ENCODE measurements around the gene PDLIM4. TPM values are rescaled to one million over a fixed set of nuclear protein-coding genes. Genes with fewer than 3 reads are reported as not detected.

Gene PDLIM4
- total and polyA plus RNA-seq, 2 experiments from 2014 or later: 25.2 to 31.8 TPM

- no peak for TF ChIP-seq REST (IDR thresholded peaks at IDR 0.05; ENCODE audit: unreplicated experiment)
- no peak for TF ChIP-seq POLR2AphosphoS5 (IDR thresholded peaks at IDR 0.05; ENCODE audit: low read depth)
- TF ChIP-seq EZH2phosphoT487 (IDR thresholded peaks at IDR 0.05; ENCODE audit: unreplicated experiment): no peak
- TF ChIP-seq CREB1 (CRISPR knock-in tag; IDR thresholded peaks at IDR 0.05; ENCODE audit: low read depth): no peak
- TF ChIP-seq ZNF331 (CRISPR knock-in tag; IDR thresholded peaks at IDR 0.05; ENCODE audit: low read depth): no peak
- TF ChIP-seq CTCF (conservative IDR thresholded peaks at IDR 0.05; ENCODE audit: low read depth in 2 of 2): no peak
- TF ChIP-seq JUNB (IDR thresholded peaks at IDR 0.05; ENCODE audit: unreplicated experiment): no peak
- TF ChIP-seq ZNF114 (CRISPR knock-in tag; IDR thresholded peaks at IDR 0.05): no peak
Observed at GRCh38 chr5:132223861-132224260, 33.6 kb upstream of the PDLIM4 start (continued).

GRCh38 chr5:132224716-132225115 lies 32.8 kb upstream of the PDLIM4 start:
- H3K4me3 ChIP-seq: no peak overlapping the region
- TF ChIP-seq CTCF (conservative IDR thresholded peaks at IDR 0.05; ENCODE audit: low read depth in 2 of 2): no peak
- no peak for TF ChIP-seq NANOG (IDR thresholded peaks at IDR 0.05; ENCODE audit: borderline replicate concordance)
- no peak for TF ChIP-seq POLR2AphosphoS5 (IDR thresholded peaks at IDR 0.05; ENCODE audit: low read depth)
- no peak for TF ChIP-seq ZNF114 (CRISPR knock-in tag; IDR thresholded peaks at IDR 0.05)
- no peak for TF ChIP-seq ETS1 (IDR thresholded peaks at IDR 0.05)

More at GRCh38 chr5:132224716-132225115, 32.8 kb upstream of the PDLIM4 start:
- Histone ChIP-seq H3K4me2 (no peak overlapping the region), H2AFZ (no peak overlapping the region), H3K36me3 (ENCODE audit: insufficient read depth) (no peaks in the 10 kb centered on the region), H3K27ac (ENCODE audit: low read depth) (no peak overlapping the region), H3K9me2 (ENCODE audit: insufficient read depth) (no peaks in the 10 kb centered on the region), H3K27me3 (ENCODE audit: insufficient read depth) (peaks cover 25% of the 10 kb centered on the region), H3K79me2 (replicated peaks; ENCODE audit: insufficient read depth) (no peaks in the 10 kb centered on the region), H3K4me1 (ENCODE audit: insufficient read depth) (no peaks in the 10 kb centered on the region), H3F3A (replicated peaks; ENCODE audit: low read depth) (0 out of 2 replicates have a peak, but pooled peaks cover 3% of the 10 kb centered on the region), H4K20me1 (replicated peaks; ENCODE audit: insufficient read depth) (no peaks in the 10 kb centered on the region)
- Mint-ChIP-seq H3K27ac (no peak overlapping the region), H3K4me1 (peaks cover 12% of the 10 kb centered on the region; the same call in 2 of the 3 replicates), H3K36me3 (ENCODE audit: low read depth) (no peaks in the 10 kb centered on the region), H3K4me3 (no peak overlapping the region), H3K9me3 (no peaks in the 10 kb centered on the region), H3K27me3 (ENCODE audit: insufficient read depth, low read depth, poor library complexity) (peaks cover 26% of the 10 kb centered on the region)
- DNase-seq (ENCODE audit: low spot score): no peak
- no peak for ATAC-seq

All from GM23338 (cell line).